HG03520 (cell line): ENCODE results near the gene RSAD2.

Source experiments
- ATAC-seq: cut with Tn5 transposase; IDR thresholded peaks from one replicate; pipeline ENCODE4 v1.9.1; 2021; ENCODE audit warnings: mild to moderate bottlenecking, moderate library complexity; ENCODE audit not compliant: unreplicated experiment

Gene RSAD2

GRCh38 chr2:6941299-6942046 lies 63.9 kb downstream of the RSAD2 start:
- ATAC-seq, result no peak

DNA sequence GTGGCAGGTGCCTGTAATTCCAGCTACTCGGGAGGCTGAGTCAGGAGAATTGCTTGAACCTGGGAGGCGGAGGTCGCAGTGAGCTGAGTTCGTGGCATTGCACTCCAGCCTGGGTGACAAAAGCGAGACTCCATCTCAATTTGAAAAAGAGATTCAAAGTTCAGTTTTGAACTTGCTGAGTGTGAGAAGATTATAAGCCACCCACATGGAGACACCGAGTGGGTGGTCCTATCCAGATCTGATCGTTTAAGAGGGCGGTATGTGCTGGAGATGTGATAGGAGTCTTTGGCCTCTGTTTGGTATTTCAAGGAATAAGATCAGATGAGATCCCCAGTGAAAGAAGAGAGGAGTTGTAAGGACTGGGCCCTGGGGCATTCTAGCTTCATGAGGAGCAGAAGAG lies 65.3 kb downstream of the RSAD2 start:
- ATAC-seq, result no peak

DNA sequence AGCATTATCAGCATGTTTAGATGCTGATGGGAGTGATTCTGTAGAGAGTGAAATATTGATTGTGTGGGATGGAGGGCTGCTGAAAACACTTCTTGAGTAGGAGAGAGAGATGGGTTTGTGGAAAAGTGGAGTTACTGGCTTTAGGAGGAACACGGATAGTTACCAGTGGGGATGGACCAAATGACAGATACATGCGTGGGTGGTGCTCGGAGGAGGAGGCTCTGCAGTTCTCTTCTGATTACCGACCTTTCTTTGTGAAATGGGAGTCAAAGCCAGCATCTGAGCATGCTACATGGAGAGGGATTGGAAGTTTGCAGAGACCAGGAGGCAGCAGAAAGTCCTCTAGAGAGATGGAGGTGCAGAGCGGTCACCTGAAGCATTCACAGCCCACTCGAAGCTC lies 65.9 kb downstream of the RSAD2 start:
- no peak for ATAC-seq

GRCh38 chr2:6943971-6944370 lies 66.4 kb downstream of the RSAD2 start:
- no peak for ATAC-seq

DNA sequence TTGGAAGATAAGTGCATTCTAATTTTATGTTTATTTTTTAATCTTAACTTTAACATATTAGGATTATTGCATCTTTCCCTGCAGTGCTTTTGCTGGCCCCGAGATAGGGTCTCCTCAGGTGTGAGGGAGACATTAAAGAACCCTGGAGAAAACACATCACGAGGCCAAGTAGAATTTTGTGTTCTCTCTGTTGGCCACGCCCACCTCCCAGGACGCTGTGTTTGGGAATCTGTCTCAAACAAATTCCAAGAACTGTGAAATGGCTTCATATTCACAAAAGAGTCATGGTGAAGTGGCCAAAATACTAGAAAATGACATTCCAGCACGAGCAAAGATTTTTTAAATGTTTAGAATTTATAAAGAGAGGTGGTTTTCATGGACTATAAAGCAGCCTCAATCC lies 67.0 kb downstream of the RSAD2 start:
- no peak for ATAC-seq

DNA sequence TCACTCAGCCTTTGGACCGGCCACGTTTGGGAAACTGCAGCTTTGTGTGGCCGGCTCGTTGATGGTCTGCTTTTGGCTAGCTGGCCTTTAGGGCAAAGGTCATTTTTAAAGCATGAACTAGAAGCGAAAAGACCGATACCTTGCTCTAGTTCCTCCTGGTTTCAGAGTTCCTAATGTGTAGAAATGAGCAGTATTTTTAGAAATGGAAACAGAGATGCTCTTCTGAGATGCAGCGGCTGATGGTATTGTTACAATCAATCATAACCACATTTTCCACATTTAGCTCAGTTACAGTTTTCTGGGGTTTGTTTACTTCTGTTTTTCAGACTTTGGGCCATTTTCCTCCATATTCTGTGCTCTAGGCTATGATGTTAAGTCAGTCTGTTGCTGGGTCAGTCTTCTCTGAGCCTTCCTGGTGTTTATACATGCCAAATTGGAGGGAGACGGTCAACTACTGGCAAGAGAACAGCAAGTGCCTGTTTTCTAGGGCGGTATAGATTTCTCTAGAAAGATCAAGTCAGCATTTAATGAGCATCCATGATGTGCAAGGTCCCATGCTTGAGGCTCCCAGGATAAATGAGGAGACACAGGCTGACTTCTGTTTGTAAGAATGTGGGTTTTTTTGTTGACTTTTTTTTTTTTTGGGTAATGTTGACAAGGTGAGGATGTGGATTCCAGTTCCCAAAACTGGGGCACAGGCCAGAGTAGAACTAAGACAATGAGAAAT lies 67.7 kb downstream of the RSAD2 start:
- peak; percentile 94 for ATAC-seq

DNA sequence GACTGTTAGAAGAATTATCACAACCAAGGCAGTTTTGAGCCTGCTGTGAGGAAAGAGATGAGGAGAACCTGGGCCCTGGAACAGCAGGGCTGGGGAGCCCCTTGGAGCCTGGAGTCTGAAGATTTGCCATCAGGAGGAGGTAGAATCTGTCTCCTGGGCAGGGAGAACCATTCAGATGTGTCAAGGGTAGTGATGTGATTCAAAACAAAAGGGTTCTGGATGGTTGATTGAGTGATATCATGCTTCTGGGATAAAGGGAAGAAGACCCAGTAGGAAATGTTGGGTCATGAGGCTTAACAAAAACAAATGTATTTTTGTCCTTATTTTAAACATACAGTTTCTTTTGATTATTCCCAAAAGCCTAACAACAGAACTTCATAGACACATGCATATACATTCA lies 68.2 kb downstream of the RSAD2 start:
- ATAC-seq, result no peak

GRCh38 chr2:6946722-6947121 lies 69.1 kb downstream of the RSAD2 start:
- no peak for ATAC-seq
